Transverse colon (tissue), 4 donors: ENCODE results near the gene CDX1. TPM values are rescaled to one million over a fixed set of nuclear protein-coding genes. Genes with fewer than 3 reads are reported as not detected.

Source experiments
- DNase-seq: peaks from one replicate; pipeline ENCODE4 v3.0.0-alpha.2; 2019
- H3K27ac ChIP-seq, 4 donors: fragments of 200-600 bp; sonication (generic); 2 replicates each; pipeline ENCODE4 v1.5.1; 2016 to 2018; ENCODE audit warnings: inconsistent platforms in 4 of 4
- H3K27me3 ChIP-seq: fragments of 200-600 bp; sonication (generic); 2 replicates; pipeline ENCODE4 v1.5.1; 2017; ENCODE audit warnings: inconsistent platforms
- H3K36me3 ChIP-seq, 4 donors: fragments of 200-600 bp; sonication (generic); 2 replicates each; pipeline ENCODE4 v1.5.1; 2017 to 2019; ENCODE audit warnings: inconsistent platforms in 4 of 4
- H3K4me1 ChIP-seq, 4 donors: fragments of 200-600 bp; sonication (generic); 2 replicates each; pipeline ENCODE4 v1.5.1; 2017 to 2020; ENCODE audit warnings: inconsistent platforms in 4 of 4
- H3K4me3 ChIP-seq, 4 donors: fragments of 200-600 bp; sonication (generic); 1 replicate in 1 of 4; 2 replicates in 3 of 4; pipeline versions ENCODE4 v1.5.1 to v1.6.1; 2017 to 2019; ENCODE audit warnings: inconsistent platforms in 4 of 4
- H3K9me3 ChIP-seq, 2 donors: fragments of 200-600 bp; sonication (generic); 2 replicates each; pipeline ENCODE4 v1.5.1; 2017 to 2019; ENCODE audit warnings: inconsistent platforms in 2 of 2
- EP300 ChIP-seq: sonication (generic); formaldehyde crosslinking; IDR thresholded peaks from one replicate; pipeline ENCODE4 v1.6.1; 2017; ENCODE audit warnings: antibody characterized with exemption, low read depth
- POLR2A ChIP-seq: fragments of 450-650 bp; IDR thresholded peaks from one replicate; pipeline ENCODE4 v1.6.1; 2016; ENCODE audit warnings: antibody characterized with exemption, mild to moderate bottlenecking, moderate library complexity
- POLR2AphosphoS5 ChIP-seq, 3 donors: sonication (generic); formaldehyde crosslinking; IDR thresholded peaks; one replicate each; pipeline ENCODE4 v1.6.1; 2016; ENCODE audit warnings: antibody characterized with exemption in 3 of 3
- WGBS, 2 donors: methylation state at CpG; one replicate each; pipeline ENCODE4 v1.1.5; 2018; ENCODE audit warnings: low coverage in 1 of 2; 5-methylcytosine and 5-hydroxymethylcytosine counted together
- in situ Hi-C, 4 donors: fragments of 200-750 bp; cut with MboI; loops; one replicate each; pipeline versions ENCODE4 v1.15.0 to v1.15.1; 2017; ENCODE audit warnings: low sequenced_read_pairs in 3 of 4, low pct_ligation_motif_present in 1 of 4, low pct_unique_long_range_greater_than_20kb in 1 of 4
- intact Hi-C: fragments of 100-400 bp; cut with DNase I; formaldehyde crosslinking; loops from one replicate; pipeline ENCODE4 v1.15.1; 2023; ENCODE audit warnings: low total_unique reads
- total RNA-seq, 4 donors: library from RNA; depleted of rRNA; stranded (reverse); fragments of >200 nt; gene quantifications; one replicate each; pipeline ENCODE4 v1.1.0, GENCODE V29; 2016
- TF ChIP-seq, protein P1 (sequence below), 5 experiments: fragments of 200-600 bp in 3 of 5; fragments of 450-650 bp in 2 of 5; sonication (generic) in 3 of 5; IDR thresholded peaks; 1 replicate in 2 of 5; 2 replicates in 3 of 5; pipeline ENCODE4 v1.5.1; 2016 to 2017; ENCODE audit warnings: antibody characterized with exemption in 5 of 5, inconsistent platforms in 3 of 5, mild to moderate bottlenecking in 2 of 5, moderate library complexity in 1 of 5

Gene CDX1
- total RNA-seq, 4 donors from 2014 or later: 249 to 540 (median 360) TPM

DNA sequence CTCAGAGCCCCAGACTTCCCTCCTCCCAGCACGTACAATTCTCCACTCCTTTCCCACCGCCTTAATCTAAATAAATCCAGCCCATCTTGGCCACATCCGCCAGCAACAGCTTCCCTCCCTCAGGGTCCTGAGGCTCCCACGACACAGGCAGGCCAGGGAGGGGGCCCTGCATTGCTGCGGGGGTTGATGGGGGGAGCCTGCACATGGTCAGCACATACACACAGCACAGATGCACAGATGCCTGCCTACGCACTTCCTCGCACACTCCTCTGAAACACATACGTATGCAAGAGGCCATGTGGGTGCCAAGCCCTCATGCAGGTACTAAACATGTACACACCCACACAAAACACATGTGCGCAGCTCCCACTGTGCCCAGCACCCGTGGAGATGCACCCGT is 25.7 kb upstream of the CDX1 start:
- intact Hi-C loops: no loop called here
- Histone ChIP-seq H3K4me1 (peaks cover 34 to 78% (median 61%) of the 10 kb centered on the region in 4 donors), H3K4me3 (no peak overlapping the region), H3K27ac (peak overlapping the region; percentile 74 to 89 (median 81)), H3K9me3 (no peaks in the 10 kb centered on the region), H3K36me3 (no peaks in the 10 kb centered on the region), H3K27me3 (no peaks in the 10 kb centered on the region)
- in situ Hi-C loops: loop anchor here in 2 of 4 donors (25.0 kb wide), 1 partner anchor 296 kb away; the partner anchor contains the start of gene RPS14 (in 2 of the 2)
- DNase-seq: no peak
- no peak for TF ChIP-seq POLR2AphosphoS5 (IDR thresholded peaks at IDR 0.05)
- TF ChIP-seq, protein P1, sequence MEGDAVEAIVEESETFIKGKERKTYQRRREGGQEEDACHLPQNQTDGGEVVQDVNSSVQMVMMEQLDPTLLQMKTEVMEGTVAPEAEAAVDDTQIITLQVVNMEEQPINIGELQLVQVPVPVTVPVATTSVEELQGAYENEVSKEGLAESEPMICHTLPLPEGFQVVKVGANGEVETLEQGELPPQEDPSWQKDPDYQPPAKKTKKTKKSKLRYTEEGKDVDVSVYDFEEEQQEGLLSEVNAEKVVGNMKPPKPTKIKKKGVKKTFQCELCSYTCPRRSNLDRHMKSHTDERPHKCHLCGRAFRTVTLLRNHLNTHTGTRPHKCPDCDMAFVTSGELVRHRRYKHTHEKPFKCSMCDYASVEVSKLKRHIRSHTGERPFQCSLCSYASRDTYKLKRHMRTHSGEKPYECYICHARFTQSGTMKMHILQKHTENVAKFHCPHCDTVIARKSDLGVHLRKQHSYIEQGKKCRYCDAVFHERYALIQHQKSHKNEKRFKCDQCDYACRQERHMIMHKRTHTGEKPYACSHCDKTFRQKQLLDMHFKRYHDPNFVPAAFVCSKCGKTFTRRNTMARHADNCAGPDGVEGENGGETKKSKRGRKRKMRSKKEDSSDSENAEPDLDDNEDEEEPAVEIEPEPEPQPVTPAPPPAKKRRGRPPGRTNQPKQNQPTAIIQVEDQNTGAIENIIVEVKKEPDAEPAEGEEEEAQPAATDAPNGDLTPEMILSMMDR (IDR thresholded peaks at IDR 0.05): no peak
- no peak for TF ChIP-seq EP300
- no peak for TF ChIP-seq POLR2A
- 69% methylated on average over 11 of the region's 11 CpGs; no CpG with 5 or more reads in 1 of the 2 donors for WGBS, 2 donors

GRCh38 chr5:150141544-150142184 is 24.9 kb upstream of the CDX1 start:
- Histone ChIP-seq H3K27me3 (no peaks in the 10 kb centered on the region), H3K9me3 (no peaks in the 10 kb centered on the region), H3K4me3 (no peak overlapping the region), H3K36me3 (no peaks in the 10 kb centered on the region), H3K27ac (peak overlapping the region; percentile 74 to 89 (median 84)), H3K4me1 (peaks cover 34 to 78% (median 61%) of the 10 kb centered on the region in 4 donors)
- 67 to 71% methylated on average over 3 to 9 of the region's 9 CpGs for WGBS, 2 donors
- DNase-seq: no peak
- TF ChIP-seq EP300: no peak
- intact Hi-C loops: no loop called here
- in situ Hi-C loops: loop anchor here in 2 of 4 donors (25.0 kb wide), 1 partner anchor 296 kb away; the partner anchor contains the start of gene RPS14 (in 2 of the 2)

DNA sequence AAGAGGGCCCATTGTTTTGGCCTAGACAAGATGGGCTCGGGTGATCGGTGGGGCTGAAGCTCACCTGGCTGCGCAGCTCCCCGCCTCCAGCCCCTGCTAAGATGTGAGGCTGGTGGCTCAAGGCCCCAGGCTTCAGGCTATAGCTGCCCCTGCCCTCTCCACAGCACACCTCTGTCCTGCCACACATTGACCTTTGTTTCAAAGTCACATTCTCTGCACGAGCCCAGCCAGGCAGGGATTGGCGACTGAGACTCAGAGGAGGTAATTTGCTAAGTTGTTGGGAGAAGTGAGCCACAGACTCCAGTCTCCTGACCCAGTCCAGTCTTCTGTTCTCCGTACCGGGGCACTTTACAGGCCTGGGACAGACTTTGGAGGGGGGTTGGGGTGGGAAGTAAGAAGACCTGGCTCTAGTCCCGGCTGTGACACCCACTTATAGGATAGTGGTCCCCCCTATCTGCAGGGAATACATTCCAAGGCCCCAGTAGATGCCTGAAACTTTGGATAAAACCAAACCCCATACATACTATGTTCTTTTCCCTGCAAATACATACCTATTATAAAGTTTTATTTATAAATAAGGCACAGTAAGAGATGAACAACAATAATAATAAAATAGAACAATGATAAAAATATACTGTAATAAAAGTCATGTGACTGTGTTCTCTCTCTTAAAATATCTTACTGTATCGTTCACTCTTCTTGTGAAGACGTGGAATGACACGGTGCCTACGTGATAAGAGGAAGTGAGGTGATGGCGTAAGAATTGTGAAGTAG is 24.2 kb upstream of the CDX1 start:
- Histone ChIP-seq H3K9me3 (no peaks in the 10 kb centered on the region), H3K4me1 (peaks cover 34 to 71% (median 61%) of the 10 kb centered on the region in 4 donors), H3K27ac (peak overlapping the region; percentile 74 to 89 (median 84)), H3K27me3 (no peaks in the 10 kb centered on the region), H3K36me3 (no peaks in the 10 kb centered on the region), H3K4me3 (no peak overlapping the region)
- 72 to 77% methylated on average over 13 to 14 of the region's 14 CpGs for WGBS, 2 donors
- intact Hi-C loops (no loop called here), in situ Hi-C loops (loop anchor here in 2 of 4 donors (25.0 kb wide), 1 partner anchor 295 kb away; the partner anchor contains the start of gene RPS14 (in 2 of the 2))
- TF ChIP-seq EP300: no peak
- no peak for TF ChIP-seq POLR2A
- TF ChIP-seq, protein P1 (IDR thresholded peaks at IDR 0.05): no peak
- no peak for TF ChIP-seq POLR2AphosphoS5 (IDR thresholded peaks at IDR 0.05)
- DNase-seq: no peak

GRCh38 chr5:150142959-150143349 is 23.6 kb upstream of the CDX1 start:
- DNase-seq: peak; percentile 36
- H3K4me1 ChIP-seq: peaks cover 33 to 65% (median 55%) of the 10 kb centered on the region in 4 donors
- no peaks in the 10 kb centered on the region for H3K36me3 ChIP-seq
- H3K9me3 ChIP-seq: no peaks in the 10 kb centered on the region
- H3K27ac ChIP-seq: peak overlapping the region; percentile 74 to 89 (median 84)
- TF ChIP-seq POLR2A (no peak), POLR2AphosphoS5 (IDR thresholded peaks at IDR 0.05) (peak in 2 of 3 donors; percentile 57 to 71), EP300 (peak; percentile 4)
- TF ChIP-seq, protein P1 (IDR thresholded peaks at IDR 0.05): no peak
- H3K4me3 ChIP-seq: no peak overlapping the region
- in situ Hi-C loops (loop anchor here in 2 of 4 donors (25.0 kb wide), 1 partner anchor 294 kb away; the partner anchor contains the start of gene RPS14 (in 2 of the 2)), intact Hi-C loops (no loop called here)
- H3K27me3 ChIP-seq: no peaks in the 10 kb centered on the region
- WGBS, 2 donors: 73 to 87% methylated on average over 3 to 4 of the region's 4 CpGs
